Stomach (tissue), 9 donors: ENCODE measurements around the gene FAM107B. TPM values are rescaled to one million over a fixed set of nuclear protein-coding genes. Genes with fewer than 3 reads are reported as not detected.
A peak's percentile ranks its signal among the peaks of the same experiment; 100 is the strongest.
"Not testable (repeated sequence)": the region's sequence is repeated elsewhere in the genome, so short reads cannot be mapped to it uniquely, and the experiment has no call there.

Experiments used
- DNase-seq, 2 donors: peaks; one replicate each; pipeline versions ENCODE4 v3.0.0 to v3.0.0-alpha.2; 2013 to 2019
- H3K27ac ChIP-seq, 5 donors: fragments of 200-600 bp in 4 of 5; sonication (generic) in 4 of 5; one replicate each; pipeline ENCODE4 v1.5.1; 2013 to 2019; ENCODE audit warnings: mild to moderate bottlenecking in 1 of 5, moderate library complexity in 1 of 5
- H3K27me3 ChIP-seq, 3 donors: fragments of 200-600 bp; sonication (generic); one replicate each; pipeline ENCODE4 v1.5.1; 2017 to 2019; ENCODE audit warnings: mixed run types in 1 of 3
- H3K36me3 ChIP-seq, 4 donors: fragments of 200-600 bp; sonication (generic); 1 replicate in 3 of 4; 2 replicates in 1 of 4; pipeline ENCODE4 v1.5.1; 2016 to 2019
- H3K4me1 ChIP-seq, 4 donors: fragments of 200-600 bp; sonication (generic); one replicate each; pipeline ENCODE4 v1.5.1; 2016 to 2019
- H3K4me3 ChIP-seq, 4 donors: fragments of 200-600 bp; sonication (generic) in 3 of 4; one replicate each; pipeline ENCODE4 v1.5.1; 2016 to 2019; ENCODE audit warnings: mild to moderate bottlenecking in 1 of 4
- H3K9me3 ChIP-seq, 4 donors: fragments of 200-600 bp; sonication (generic); one replicate each; pipeline ENCODE4 v1.5.1; 2016 to 2019
- EP300 ChIP-seq: sonication (generic); formaldehyde crosslinking; IDR thresholded peaks from one replicate; pipeline ENCODE4 v1.6.1; 2017; ENCODE audit warnings: antibody characterized with exemption
- POLR2A ChIP-seq, 4 donors: fragments of 450-650 bp; IDR thresholded peaks; one replicate each; pipeline ENCODE4 v1.6.1; 2016; ENCODE audit warnings: antibody characterized with exemption in 4 of 4, control low read depth in 2 of 4, mild to moderate bottlenecking in 1 of 4, moderate library complexity in 1 of 4
- POLR2AphosphoS5 ChIP-seq, 3 donors: sonication (generic); formaldehyde crosslinking; IDR thresholded peaks; one replicate each; pipeline ENCODE4 v1.6.1; 2016; ENCODE audit warnings: antibody characterized with exemption in 3 of 3
- WGBS, 5 donors: extraction: QIAGEN DNeasy Blood & Tissue Kit in 3 of 5; methylation state at CpG; one replicate each; pipeline versions ENCODE4 v1.1.5 to v1.1.7; 2013 to 2018; 5-methylcytosine and 5-hydroxymethylcytosine counted together
- intact Hi-C: fragments of 100-400 bp; cut with DNase I; formaldehyde crosslinking; loops from one replicate; pipeline ENCODE4 v1.15.1; 2023; ENCODE audit warnings: low total_unique reads
- polyA plus RNA-seq, 3 donors: library from polyadenylated mRNA; stranded (reverse); fragments of 200-250 nt; gene quantifications; one replicate each; pipeline ENCODE4 v1.2.3, GENCODE V29; 2013
- total RNA-seq, 5 donors: library from RNA; depleted of rRNA; stranded (reverse); fragments of >200 nt; gene quantifications; one replicate each; pipeline versions ENCODE4 v1.1.0 to v1.2.3, GENCODE V29; 2014 to 2016
- TF ChIP-seq, protein P1 (sequence below), 7 experiments: fragments of 450-650 bp in 4 of 7; fragments of 200-600 bp in 3 of 7; sonication (generic) in 3 of 7; IDR thresholded peaks; one replicate each; pipeline ENCODE4 v1.5.1; 2016 to 2019; ENCODE audit warnings: antibody characterized with exemption in 7 of 7, control low read depth in 2 of 7, mild to moderate bottlenecking in 1 of 7
- donor health status: healthy with polysubstance abuse.
- donor health status: Bipolar disorder and iron deficiency.
- donor health status: healthy.

The FAM107B gene
- total and polyA plus RNA-seq, 8 donors, result 18.7 to 397 (median 160) TPM

GRCh38 chr10:14724931-14725330 lies 49.8 kb downstream of the FAM107B start:
- 72 to 87% (median 80%) methylated on average over 2 of the region's 2 CpGs for WGBS, 5 donors
- TF ChIP-seq, protein P1, sequence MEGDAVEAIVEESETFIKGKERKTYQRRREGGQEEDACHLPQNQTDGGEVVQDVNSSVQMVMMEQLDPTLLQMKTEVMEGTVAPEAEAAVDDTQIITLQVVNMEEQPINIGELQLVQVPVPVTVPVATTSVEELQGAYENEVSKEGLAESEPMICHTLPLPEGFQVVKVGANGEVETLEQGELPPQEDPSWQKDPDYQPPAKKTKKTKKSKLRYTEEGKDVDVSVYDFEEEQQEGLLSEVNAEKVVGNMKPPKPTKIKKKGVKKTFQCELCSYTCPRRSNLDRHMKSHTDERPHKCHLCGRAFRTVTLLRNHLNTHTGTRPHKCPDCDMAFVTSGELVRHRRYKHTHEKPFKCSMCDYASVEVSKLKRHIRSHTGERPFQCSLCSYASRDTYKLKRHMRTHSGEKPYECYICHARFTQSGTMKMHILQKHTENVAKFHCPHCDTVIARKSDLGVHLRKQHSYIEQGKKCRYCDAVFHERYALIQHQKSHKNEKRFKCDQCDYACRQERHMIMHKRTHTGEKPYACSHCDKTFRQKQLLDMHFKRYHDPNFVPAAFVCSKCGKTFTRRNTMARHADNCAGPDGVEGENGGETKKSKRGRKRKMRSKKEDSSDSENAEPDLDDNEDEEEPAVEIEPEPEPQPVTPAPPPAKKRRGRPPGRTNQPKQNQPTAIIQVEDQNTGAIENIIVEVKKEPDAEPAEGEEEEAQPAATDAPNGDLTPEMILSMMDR (IDR thresholded peaks at IDR 0.05), result no peak
- TF ChIP-seq POLR2A (IDR thresholded peaks at IDR 0.05), result no peak
- no peak for DNase-seq
- intact Hi-C loops, result no loop called here
- H3K4me3 ChIP-seq, result no peak overlapping the region
- no peaks in the 10 kb centered on the region for H3K4me1 ChIP-seq
- H3K9me3 ChIP-seq, result no peaks in the 10 kb centered on the region
- H3K27me3 ChIP-seq, result no peaks in the 10 kb centered on the region
- no peak overlapping the region for H3K27ac ChIP-seq
- H3K36me3 ChIP-seq, result no peaks in the 10 kb centered on the region

- Histone ChIP-seq H3K4me1 (no peaks in the 10 kb centered on the region), H3K27me3 (no peaks in the 10 kb centered on the region), H3K36me3 (no peaks in the 10 kb centered on the region), H3K27ac (no peak overlapping the region), H3K4me3 (no peak overlapping the region), H3K9me3 (no peaks in the 10 kb centered on the region)
- intact Hi-C loops, result no loop called here
- no peak for TF ChIP-seq POLR2AphosphoS5 (IDR thresholded peaks at IDR 0.05)
- no peak for DNase-seq
- WGBS, 5 donors, result 73 to 77% (median 75%) methylated on average over 5 of the region's 5 CpGs
These were observed 51.5 kb downstream of the FAM107B start for GRCh38 chr10:14723052-14723689.

GRCh38 chr10:14717552-14717951 lies 57.1 kb downstream of the FAM107B start:
- WGBS, 5 donors, result 75 to 92% (median 78%) methylated on average over 5 of the region's 5 CpGs
- TF ChIP-seq POLR2A (IDR thresholded peaks at IDR 0.05), result no peak
- no peak for TF ChIP-seq EP300
- TF ChIP-seq, protein P1 (IDR thresholded peaks at IDR 0.05), result no peak
- TF ChIP-seq POLR2AphosphoS5 (IDR thresholded peaks at IDR 0.05), result no peak
- no peaks in the 10 kb centered on the region for H3K36me3 ChIP-seq
- H3K27ac ChIP-seq, result no peak overlapping the region
- H3K27me3 ChIP-seq, result no peaks in the 10 kb centered on the region
- H3K9me3 ChIP-seq, result no peaks in the 10 kb centered on the region
- H3K4me1 ChIP-seq, result peaks cover 0 to 8% (median 3%) of the 10 kb centered on the region in 4 donors
- DNase-seq, result no peak
- intact Hi-C loops, result no loop called here
- H3K4me3 ChIP-seq, result no peak overlapping the region

DNA sequence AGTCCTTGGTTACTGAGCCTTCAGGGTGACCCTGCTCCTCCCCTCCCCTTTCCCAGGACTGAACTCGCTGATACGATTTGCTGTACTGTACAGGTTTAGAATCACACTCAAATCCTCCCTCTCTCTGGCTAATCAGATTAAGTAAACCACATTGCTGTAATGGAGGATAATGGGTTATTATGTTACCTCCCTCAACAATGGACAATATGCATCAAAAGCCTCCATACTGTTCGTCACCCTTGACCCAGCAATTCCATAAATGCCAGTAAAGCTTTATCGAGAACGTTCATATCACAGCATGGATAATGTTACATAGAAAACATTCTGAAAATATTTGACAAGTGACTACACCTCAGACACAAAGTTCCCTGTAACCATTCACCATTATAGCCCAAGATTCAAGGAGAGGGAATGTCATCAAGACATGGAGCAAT lies 61.7 kb downstream of the FAM107B start:
- Histone ChIP-seq H3K4me3 (no peak overlapping the region), H3K4me1 (peaks cover 0 to 9% (median 6%) of the 10 kb centered on the region in 4 donors), H3K27ac (peak overlapping the region in 4 of 5 donors; percentile 18 to 71 (median 56)), H3K9me3 (no peaks in the 10 kb centered on the region), H3K27me3 (no peaks in the 10 kb centered on the region), H3K36me3 (no peaks in the 10 kb centered on the region)
- intact Hi-C loops, result no loop called here
- TF ChIP-seq, protein P1 (IDR thresholded peaks at IDR 0.05), result no peak
- peak in 1 of 3 donors; percentile 84 for TF ChIP-seq POLR2AphosphoS5 (IDR thresholded peaks at IDR 0.05)
- DNase-seq, result peak in 1 of 2 donors; percentile 38
- WGBS, 5 donors, result 28 to 62% (median 47%) methylated on average over 5 of the region's 5 CpGs

DNA sequence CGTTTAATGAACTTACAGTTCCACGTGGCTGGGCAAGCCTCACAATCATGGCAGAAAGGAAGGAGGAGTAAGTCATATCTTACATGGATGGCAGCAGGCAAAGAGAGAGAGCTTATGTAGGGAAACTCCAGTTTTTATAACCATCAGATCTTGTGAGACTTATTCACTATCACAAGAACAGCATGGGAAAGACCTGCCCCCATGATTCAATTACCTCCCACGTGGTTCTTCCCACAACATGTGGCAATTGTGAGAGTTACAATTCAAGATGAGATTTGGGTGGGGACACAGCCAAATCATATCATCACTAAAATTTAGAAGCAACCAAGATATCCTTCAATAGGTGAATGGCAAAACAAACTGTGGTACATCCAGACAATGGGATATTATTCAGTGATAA lies 65.4 kb downstream of the FAM107B start:
- H3K36me3 ChIP-seq, H3K9me3 ChIP-seq, H3K4me3 ChIP-seq, intact Hi-C loops, H3K4me1 ChIP-seq, DNase-seq, H3K27me3 ChIP-seq, H3K27ac ChIP-seq: not testable (repeated sequence)
- 84 to 92% (median 89%) methylated on average over 3 of the region's 3 CpGs for WGBS, 5 donors
